Dedifferentiated amniotic fluid mesenchymal stem cell (primary cell): ENCODE data around the gene PRSS58.

Source experiments
- DNase-seq: peaks from one replicate; pipeline ENCODE4 v3.0.0-alpha.2; 2016; ENCODE audit errors: extremely low spot score

PRSS58 gene

GRCh38 chr7:142257958-142258357 lies at the start of gene PRSS58:
PRSS58 (minus strand) TSS chr7:142258058; CDS start chr7:142257707, 351 bp downstream.
- no peak for DNase-seq

- no peak for DNase-seq
Measured at GRCh38 chr7:142307246-142307900, 49.5 kb upstream of the PRSS58 start.

GRCh38 chr7:142303650-142304049 lies 45.8 kb upstream of the PRSS58 start:
- no peak for DNase-seq

DNA sequence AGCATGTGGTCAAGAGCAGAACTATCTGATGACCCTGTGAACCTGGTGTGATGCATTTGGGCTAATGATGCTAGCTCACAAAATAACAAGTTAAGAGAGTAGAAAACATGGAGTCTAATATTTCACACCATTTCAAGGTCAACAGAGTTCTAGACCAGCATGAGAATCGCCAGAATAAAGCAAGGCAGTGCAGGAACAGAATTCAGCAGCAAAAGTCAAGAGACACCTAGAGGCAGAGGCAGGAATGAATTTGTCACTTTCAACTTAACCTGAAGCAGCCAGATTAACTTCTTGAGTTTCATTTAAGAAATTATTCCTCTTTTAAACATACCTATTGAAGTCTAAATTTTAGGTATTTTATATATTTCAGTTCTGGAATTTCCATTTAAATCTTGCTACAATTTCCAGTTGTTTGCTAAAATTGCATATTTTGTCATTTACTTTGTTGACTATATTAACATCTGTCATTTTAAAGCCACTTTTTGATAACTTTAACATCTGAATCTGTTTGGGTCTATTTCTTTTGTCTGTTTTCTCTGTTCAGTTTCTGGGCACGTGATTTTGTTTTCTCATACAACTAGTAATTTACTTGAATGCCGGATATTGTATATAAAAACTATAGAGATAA lies 44.2 kb upstream of the PRSS58 start:
- no peak for DNase-seq

- no peak for DNase-seq
Measured at GRCh38 chr7:142301299-142301698, 43.4 kb upstream of the PRSS58 start.

- no peak for DNase-seq
Measured at GRCh38 chr7:142300689-142301088, 42.8 kb upstream of the PRSS58 start.

DNA sequence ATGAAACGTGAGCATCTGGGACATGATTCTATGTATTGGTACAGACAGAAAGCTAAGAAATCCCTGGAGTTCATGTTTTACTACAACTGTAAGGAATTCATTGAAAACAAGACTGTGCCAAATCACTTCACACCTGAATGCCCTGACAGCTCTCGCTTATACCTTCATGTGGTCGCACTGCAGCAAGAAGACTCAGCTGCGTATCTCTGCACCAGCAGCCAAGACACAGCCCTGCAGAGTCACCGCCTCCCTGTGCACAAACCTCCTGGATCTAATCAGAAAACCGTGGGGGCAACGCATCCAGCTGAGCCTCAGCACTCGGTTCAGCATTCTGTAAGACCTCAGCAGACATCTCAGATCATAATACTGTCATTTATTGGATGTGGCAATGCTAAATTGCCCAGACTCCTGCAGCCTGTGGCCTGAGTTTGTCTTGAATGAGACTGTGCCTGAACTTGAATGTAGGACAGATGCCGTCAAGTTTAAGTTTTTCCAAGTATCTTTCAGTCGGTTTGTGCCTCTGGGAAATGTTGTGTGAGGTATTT lies 41.5 kb upstream of the PRSS58 start:
- DNase-seq = no peak

- DNase-seq = no peak
Measured at GRCh38 chr7:142298627-142299026, 40.8 kb upstream of the PRSS58 start.

GRCh38 chr7:142298009-142298408 lies 40.2 kb upstream of the PRSS58 start:
- no peak for DNase-seq

GRCh38 chr7:142280263-142280662 lies 22.4 kb upstream of the PRSS58 start:
- no peak for DNase-seq

- no peak for DNase-seq
Measured at GRCh38 chr7:142279601-142280000, 21.7 kb upstream of the PRSS58 start.

GRCh38 chr7:142275028-142275427 lies 17.2 kb upstream of the PRSS58 start:
- DNase-seq = no peak

DNA sequence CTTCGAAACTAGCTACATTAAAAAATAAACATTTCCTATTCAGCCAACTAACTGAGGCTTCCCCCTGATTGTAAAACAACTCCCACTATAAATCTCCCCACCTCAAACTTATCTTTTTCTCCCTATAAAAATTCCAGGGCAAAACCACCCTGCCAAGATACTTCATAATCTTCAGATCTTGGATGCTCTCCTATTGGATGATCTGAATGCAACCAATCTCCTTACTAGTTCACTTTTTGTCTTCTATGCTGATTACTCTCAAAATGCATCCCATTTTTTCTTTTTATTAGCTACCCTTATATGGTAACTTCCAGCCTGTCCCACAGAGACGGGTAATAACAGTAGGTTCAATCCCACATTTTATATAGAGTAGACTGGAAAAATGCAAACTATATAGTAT lies 15.0 kb upstream of the PRSS58 start:
- no peak for DNase-seq

- DNase-seq = no peak
Measured at GRCh38 chr7:142263598-142264380, 5.9 kb upstream of the PRSS58 start.

- DNase-seq = no peak
Measured at GRCh38 chr7:142250705-142251104, 7.2 kb downstream of the PRSS58 start.

DNA sequence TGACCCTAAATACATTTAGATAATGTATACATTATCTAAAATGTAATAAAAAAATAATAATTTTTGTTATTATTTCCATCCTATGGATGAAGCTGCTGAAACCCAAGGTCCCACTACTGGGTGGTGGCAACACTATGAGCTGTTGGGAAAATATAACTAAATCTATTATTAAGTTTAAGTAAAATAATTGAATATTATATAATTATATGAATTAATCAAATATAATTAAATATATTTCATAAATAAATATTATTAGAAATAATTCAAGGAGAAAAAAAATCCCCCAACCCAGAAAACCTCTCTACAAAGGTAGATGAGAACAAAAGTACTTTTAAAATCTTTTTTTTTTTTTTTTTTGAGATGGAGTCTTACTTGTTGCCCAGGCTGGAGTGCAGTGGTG lies 7.9 kb downstream of the PRSS58 start:
- no peak for DNase-seq

- DNase-seq = no peak
Measured at GRCh38 chr7:142248166-142249160, 9.4 kb downstream of the PRSS58 start.

- DNase-seq = no peak
Measured at GRCh38 chr7:142243823-142244222, 14.0 kb downstream of the PRSS58 start.

DNA sequence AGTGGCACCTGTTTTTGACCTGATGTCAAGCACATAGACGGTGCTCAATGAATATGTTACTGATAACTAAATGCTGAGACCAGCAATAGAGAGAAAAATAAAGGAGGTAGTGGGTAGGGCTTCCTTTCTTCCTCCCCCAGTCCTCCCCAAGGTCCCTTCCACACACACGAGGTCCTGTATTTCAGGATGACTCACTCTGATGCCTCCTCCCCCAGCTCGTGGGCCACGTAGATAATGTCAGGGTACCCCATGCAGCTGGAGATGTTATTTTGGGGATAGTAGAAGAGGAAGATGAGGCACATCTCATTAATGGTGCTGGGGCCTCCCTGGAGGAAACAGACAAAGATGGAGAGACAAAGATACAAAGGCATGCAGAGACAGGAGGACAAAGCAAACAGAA lies 17.3 kb downstream of the PRSS58 start:
- DNase-seq = no peak

DNA sequence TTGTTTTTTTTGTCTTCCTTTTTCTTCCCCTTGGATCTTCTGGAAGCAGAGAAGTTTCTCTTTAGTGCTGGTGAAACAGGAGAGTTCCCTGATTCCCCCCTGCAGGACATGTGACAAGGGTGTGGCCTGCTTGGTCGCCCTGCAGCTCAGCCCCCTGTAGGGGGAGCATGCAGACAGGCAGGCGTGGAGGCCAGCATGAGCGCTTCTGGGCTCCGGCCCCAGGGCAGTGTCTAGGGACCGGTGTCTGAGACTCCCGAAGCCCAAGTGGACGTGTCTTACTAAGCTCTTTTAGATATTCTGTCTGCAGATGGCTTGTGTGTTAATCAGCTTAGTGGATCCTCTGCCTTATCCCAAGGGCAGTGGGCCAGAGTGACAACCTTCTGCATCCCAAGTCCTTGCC lies 26.1 kb downstream of the PRSS58 start:
- DNase-seq = no peak

GRCh38 chr7:142228537-142229104 lies 29.2 kb downstream of the PRSS58 start:
- DNase-seq = no peak
